Measurements from ENCODE around the gene GRAP2.

GRCh38 chr22:39901565-39902146 is 772 bp downstream of the GRAP2 start:
- TF ChIP-seq POLR2A (IDR thresholded peaks at IDR 0.05): no peak
- TF ChIP-seq, protein P1, sequence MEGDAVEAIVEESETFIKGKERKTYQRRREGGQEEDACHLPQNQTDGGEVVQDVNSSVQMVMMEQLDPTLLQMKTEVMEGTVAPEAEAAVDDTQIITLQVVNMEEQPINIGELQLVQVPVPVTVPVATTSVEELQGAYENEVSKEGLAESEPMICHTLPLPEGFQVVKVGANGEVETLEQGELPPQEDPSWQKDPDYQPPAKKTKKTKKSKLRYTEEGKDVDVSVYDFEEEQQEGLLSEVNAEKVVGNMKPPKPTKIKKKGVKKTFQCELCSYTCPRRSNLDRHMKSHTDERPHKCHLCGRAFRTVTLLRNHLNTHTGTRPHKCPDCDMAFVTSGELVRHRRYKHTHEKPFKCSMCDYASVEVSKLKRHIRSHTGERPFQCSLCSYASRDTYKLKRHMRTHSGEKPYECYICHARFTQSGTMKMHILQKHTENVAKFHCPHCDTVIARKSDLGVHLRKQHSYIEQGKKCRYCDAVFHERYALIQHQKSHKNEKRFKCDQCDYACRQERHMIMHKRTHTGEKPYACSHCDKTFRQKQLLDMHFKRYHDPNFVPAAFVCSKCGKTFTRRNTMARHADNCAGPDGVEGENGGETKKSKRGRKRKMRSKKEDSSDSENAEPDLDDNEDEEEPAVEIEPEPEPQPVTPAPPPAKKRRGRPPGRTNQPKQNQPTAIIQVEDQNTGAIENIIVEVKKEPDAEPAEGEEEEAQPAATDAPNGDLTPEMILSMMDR (IDR thresholded peaks at IDR 0.05): no peak

All from Peyer's patch (tissue), 4 donors.